HepG2 (cell line): ENCODE measurements around the gene TEAD4. TPM values are rescaled to one million over a fixed set of nuclear protein-coding genes. Genes with fewer than 3 reads are reported as not detected.

ENCODE experiments used
- ATF7-NPFF ChIP-seq: sonication (generic); formaldehyde crosslinking; IDR thresholded peaks from 2 replicates; pipeline ENCODE4 v1.8.1; 2023; ENCODE audit warnings: mild to moderate bottlenecking, low read depth, missing genetic modification reagents, moderate library complexity
- DPF2 ChIP-seq: sonication (generic); formaldehyde crosslinking; IDR thresholded peaks from 2 replicates; pipeline ENCODE4 v1.4.0; 2020; ENCODE audit warnings: mild to moderate bottlenecking, low read depth, missing genetic modification reagents, borderline replicate concordance
- FOXM1 ChIP-seq: sonication (generic); formaldehyde crosslinking; IDR thresholded peaks from 2 replicates; pipeline ENCODE4 v1.5.0; 2020; ENCODE audit warnings: missing genetic modification reagents
- GATAD2A ChIP-seq: IDR thresholded peaks from 2 replicates; pipeline ENCODE4 v1.6.1; 2016
- HHEX ChIP-seq: IDR thresholded peaks from 2 replicates; pipeline ENCODE4 v1.6.1; 2016; ENCODE audit warnings: control low read depth
- HOXA9 ChIP-seq: sonication (generic); formaldehyde crosslinking; IDR thresholded peaks from 2 replicates; pipeline ENCODE4 v1.8.1; 2022; ENCODE audit warnings: missing genetic modification reagents, mild to moderate bottlenecking, moderate library complexity, borderline replicate concordance
- LBX2 ChIP-seq: sonication (generic); formaldehyde crosslinking; IDR thresholded peaks from 2 replicates; pipeline ENCODE4 v1.5.0; 2020; ENCODE audit warnings: missing genetic modification reagents, mild to moderate bottlenecking, borderline replicate concordance
- MEIS2 ChIP-seq: sonication (generic); formaldehyde crosslinking; IDR thresholded peaks from 2 replicates; pipeline ENCODE4 v1.9.0; 2021; ENCODE audit warnings: mild to moderate bottlenecking, missing genetic modification reagents
- PTBP1 ChIP-seq: fragments of 200-400 bp; formaldehyde crosslinking; IDR thresholded peaks from 2 replicates; pipeline ENCODE4 v1.6.1; 2018; ENCODE audit warnings: low read length, low read depth; ENCODE audit not compliant: poor library complexity, severe bottlenecking
- ZNF124 ChIP-seq: sonication (generic); formaldehyde crosslinking; IDR thresholded peaks from 2 replicates; pipeline ENCODE4 v1.4.0; 2020; ENCODE audit warnings: missing genetic modification reagents
- ZNF275 ChIP-seq: sonication (generic); formaldehyde crosslinking; IDR thresholded peaks from 2 replicates; pipeline ENCODE4 v1.8.0; 2022; ENCODE audit warnings: missing genetic modification reagents, mild to moderate bottlenecking, inconsistent platforms, borderline replicate concordance
- ZNF367 ChIP-seq: sonication (generic); formaldehyde crosslinking; IDR thresholded peaks from 2 replicates; pipeline ENCODE4 v1.4.0; 2020; ENCODE audit warnings: missing genetic modification reagents, borderline replicate concordance
- ZNF546 ChIP-seq: sonication (generic); formaldehyde crosslinking; conservative IDR thresholded peaks from 2 replicates; pipeline ENCODE4 v1.8.1; 2023; ENCODE audit warnings: mild to moderate bottlenecking, missing genetic modification reagents
- ZNF558 ChIP-seq: sonication (generic); formaldehyde crosslinking; IDR thresholded peaks from 2 replicates; pipeline ENCODE4 v1.9.0; 2022; ENCODE audit warnings: mild to moderate bottlenecking, missing genetic modification reagents, borderline replicate concordance
- ZNF672 ChIP-seq: sonication (generic); formaldehyde crosslinking; IDR thresholded peaks from 2 replicates; pipeline ENCODE4 v1.8.1; 2022; ENCODE audit warnings: missing genetic modification reagents
- ZNF891 ChIP-seq: sonication (generic); formaldehyde crosslinking; IDR thresholded peaks from 2 replicates; pipeline ENCODE4 v1.5.0; 2020; ENCODE audit warnings: mild to moderate bottlenecking, missing genetic modification reagents
- polyA plus RNA-seq, 8 experiments: library from polyadenylated mRNA; depleted of rRNA in 3 of 8; stranded (reverse) in 7 of 8; unstranded in 1 of 8; fragments of >200 nt; fragmentation: Illumina TruSeq in 4 of 8; extraction: Trizol in 4 of 8; gene quantifications; 2 replicates each; pipeline versions ENCODE4 v1.2.1 to v1.2.3, GENCODE V29; 2011 to 2016; ENCODE audit warnings: low read depth in 4 of 8, missing spikeins in 1 of 8, mixed read lengths in 1 of 8; ENCODE audit not compliant: insufficient read depth in 1 of 8
- total RNA-seq, 5 experiments: library from RNA; depleted of rRNA; stranded (reverse); fragments of >200 nt; fragmentation: Illumina TruSeq; extraction: Trizol; gene quantifications; 2 replicates each; pipeline ENCODE4 v1.2.3, GENCODE V29; 2016; ENCODE audit warnings: low read depth in 1 of 5
- TF ChIP-seq, protein P1 (sequence below): sonication (generic); formaldehyde crosslinking; IDR thresholded peaks from 2 replicates; pipeline ENCODE4 v1.5.0; 2020; ENCODE audit warnings: mild to moderate bottlenecking, missing genetic modification reagents, borderline replicate concordance
- TF ChIP-seq, protein P2 (sequence below): sonication (generic); formaldehyde crosslinking; IDR thresholded peaks from 2 replicates; pipeline ENCODE4 v1.8.0; 2022; ENCODE audit warnings: mild to moderate bottlenecking, missing genetic modification reagents
- TF ChIP-seq, protein P3 (sequence below): sonication (generic); formaldehyde crosslinking; IDR thresholded peaks from 2 replicates; pipeline ENCODE4 v1.9.0; 2022; ENCODE audit warnings: low read depth, missing genetic modification reagents

TEAD4 gene
- total and polyA plus RNA-seq, 2 of the 13 experiments (the other 11 are each of a cell fraction or from before 2014, with no cell fraction given), result 45.0 to 69.4 TPM

- TF ChIP-seq, protein P1, sequence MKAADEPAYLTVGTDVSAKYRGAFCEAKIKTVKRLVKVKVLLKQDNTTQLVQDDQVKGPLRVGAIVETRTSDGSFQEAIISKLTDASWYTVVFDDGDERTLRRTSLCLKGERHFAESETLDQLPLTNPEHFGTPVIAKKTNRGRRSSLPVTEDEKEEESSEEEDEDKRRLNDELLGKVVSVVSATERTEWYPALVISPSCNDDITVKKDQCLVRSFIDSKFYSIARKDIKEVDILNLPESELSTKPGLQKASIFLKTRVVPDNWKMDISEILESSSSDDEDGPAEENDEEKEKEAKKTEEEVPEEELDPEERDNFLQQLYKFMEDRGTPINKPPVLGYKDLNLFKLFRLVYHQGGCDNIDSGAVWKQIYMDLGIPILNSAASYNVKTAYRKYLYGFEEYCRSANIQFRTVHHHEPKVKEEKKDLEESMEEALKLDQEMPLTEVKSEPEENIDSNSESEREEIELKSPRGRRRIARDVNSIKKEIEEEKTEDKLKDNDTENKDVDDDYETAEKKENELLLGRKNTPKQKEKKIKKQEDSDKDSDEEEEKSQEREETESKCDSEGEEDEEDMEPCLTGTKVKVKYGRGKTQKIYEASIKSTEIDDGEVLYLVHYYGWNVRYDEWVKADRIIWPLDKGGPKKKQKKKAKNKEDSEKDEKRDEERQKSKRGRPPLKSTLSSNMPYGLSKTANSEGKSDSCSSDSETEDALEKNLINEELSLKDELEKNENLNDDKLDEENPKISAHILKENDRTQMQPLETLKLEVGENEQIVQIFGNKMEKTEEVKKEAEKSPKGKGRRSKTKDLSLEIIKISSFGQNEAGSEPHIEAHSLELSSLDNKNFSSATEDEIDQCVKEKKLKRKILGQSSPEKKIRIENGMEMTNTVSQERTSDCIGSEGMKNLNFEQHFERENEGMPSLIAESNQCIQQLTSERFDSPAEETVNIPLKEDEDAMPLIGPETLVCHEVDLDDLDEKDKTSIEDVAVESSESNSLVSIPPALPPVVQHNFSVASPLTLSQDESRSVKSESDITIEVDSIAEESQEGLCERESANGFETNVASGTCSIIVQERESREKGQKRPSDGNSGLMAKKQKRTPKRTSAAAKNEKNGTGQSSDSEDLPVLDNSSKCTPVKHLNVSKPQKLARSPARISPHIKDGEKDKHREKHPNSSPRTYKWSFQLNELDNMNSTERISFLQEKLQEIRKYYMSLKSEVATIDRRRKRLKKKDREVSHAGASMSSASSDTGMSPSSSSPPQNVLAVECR (CRISPR knock-in tag), result peak; percentile 58; the same call in 1 of the 2 replicates
- TF ChIP-seq MEIS2 (no peak; the same call in 1 of the 2 replicates), ZNF891 (CRISPR knock-in tag) (peak; percentile 31; the same call in 1 of the 2 replicates), ZNF672 (CRISPR knock-in tag) (0 out of 2 replicates have a peak, but pooled peaks have one; percentile 43), HHEX (CRISPR knock-in tag) (no peak), DPF2 (CRISPR knock-in tag) (no peak), ZNF275 (0 out of 2 replicates have a peak, but pooled peaks have one; percentile 17), ATF7-NPFF (CRISPR knock-in tag) (peak; percentile 13; the same call in 1 of the 2 replicates), ZNF367 (no peak), LBX2 (no peak), ZNF546 (peak; percentile 51; the same call in 1 of the 2 replicates), ZNF124 (CRISPR knock-in tag) (no peak), GATAD2A (no peak), ZNF558 (peak; percentile 52; the same call in 1 of the 2 replicates), PTBP1 (no peak), FOXM1 (no peak), HOXA9 (peak; percentile 72)
- TF ChIP-seq, protein P2, sequence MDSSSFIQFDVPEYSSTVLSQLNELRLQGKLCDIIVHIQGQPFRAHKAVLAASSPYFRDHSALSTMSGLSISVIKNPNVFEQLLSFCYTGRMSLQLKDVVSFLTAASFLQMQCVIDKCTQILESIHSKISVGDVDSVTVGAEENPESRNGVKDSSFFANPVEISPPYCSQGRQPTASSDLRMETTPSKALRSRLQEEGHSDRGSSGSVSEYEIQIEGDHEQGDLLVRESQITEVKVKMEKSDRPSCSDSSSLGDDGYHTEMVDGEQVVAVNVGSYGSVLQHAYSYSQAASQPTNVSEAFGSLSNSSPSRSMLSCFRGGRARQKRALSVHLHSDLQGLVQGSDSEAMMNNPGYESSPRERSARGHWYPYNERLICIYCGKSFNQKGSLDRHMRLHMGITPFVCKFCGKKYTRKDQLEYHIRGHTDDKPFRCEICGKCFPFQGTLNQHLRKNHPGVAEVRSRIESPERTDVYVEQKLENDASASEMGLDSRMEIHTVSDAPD (CRISPR knock-in tag), result 0 out of 2 replicates have a peak, but pooled peaks have one; percentile 36
- TF ChIP-seq, protein P3, sequence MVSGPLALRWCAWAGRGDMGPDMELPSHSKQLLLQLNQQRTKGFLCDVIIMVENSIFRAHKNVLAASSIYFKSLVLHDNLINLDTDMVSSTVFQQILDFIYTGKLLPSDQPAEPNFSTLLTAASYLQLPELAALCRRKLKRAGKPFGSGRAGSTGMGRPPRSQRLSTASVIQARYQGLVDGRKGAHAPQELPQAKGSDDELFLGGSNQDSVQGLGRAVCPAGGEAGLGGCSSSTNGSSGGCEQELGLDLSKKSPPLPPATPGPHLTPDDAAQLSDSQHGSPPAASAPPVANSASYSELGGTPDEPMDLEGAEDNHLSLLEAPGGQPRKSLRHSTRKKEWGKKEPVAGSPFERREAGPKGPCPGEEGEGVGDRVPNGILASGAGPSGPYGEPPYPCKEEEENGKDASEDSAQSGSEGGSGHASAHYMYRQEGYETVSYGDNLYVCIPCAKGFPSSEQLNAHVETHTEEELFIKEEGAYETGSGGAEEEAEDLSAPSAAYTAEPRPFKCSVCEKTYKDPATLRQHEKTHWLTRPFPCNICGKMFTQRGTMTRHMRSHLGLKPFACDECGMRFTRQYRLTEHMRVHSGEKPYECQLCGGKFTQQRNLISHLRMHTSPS (CRISPR knock-in tag), result no peak
These were observed 550 bp downstream of the TEAD4 start (continued) for GRCh38 chr12:2959505-2960389.
